ENCODE data around the gene ENTPD2. TPM values are rescaled to one million over a fixed set of nuclear protein-coding genes. Genes with fewer than 3 reads are reported as not detected.

The ENTPD2 gene
- total and polyA plus RNA-seq, 8 donors = 0.91 to 6.5 (median 2.7) TPM

DNA sequence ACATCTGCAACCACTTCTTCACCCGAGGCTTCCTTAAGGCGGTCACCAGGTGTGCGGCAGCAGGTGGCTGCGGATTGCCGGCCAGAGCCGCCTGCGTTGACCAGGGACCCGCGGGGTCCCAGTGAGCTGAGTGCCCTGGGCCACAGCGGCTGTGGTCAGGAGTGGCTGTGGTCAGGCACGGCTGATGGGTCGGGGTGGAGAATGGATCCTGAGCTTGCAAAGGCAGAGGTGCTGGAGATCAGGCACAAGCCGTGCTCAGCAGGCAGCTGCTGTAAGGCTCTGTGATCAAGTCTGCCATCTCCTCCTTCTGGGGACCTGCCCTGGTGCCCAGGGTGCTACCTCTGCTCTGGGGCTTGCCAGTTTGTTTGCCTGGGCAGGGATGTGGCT, 25.5 kb upstream of the ENTPD2 start:
- no peaks in the 10 kb centered on the region for H3K27me3 ChIP-seq
- WGBS, 2 donors = 90% methylated on average over 13 of the region's 13 CpGs

GRCh38 chr9:137078701-137079400, 25.0 kb upstream of the ENTPD2 start:
- DNase-seq = peak in 1 of 6 donors; percentile 84
- FAIRE-seq = no peak
- intact Hi-C loops (cut with DNase I) = no loop called here
- peaks cover 0 to 8% (median 0%) of the 10 kb centered on the region in 3 donors for H3K4me1 ChIP-seq
- 67 to 72% methylated on average over 51 of the region's 51 CpGs for WGBS, 2 donors
- ATAC-seq = no peak
- no peaks in the 10 kb centered on the region for H3K9me3 ChIP-seq
- H3K27ac ChIP-seq = no peak overlapping the region
- no peaks in the 10 kb centered on the region for H3K27me3 ChIP-seq
- peak overlapping the region in 1 of 4 donors; percentile 67 for H3K4me3 ChIP-seq
- no peak for TF ChIP-seq CTCF (IDR thresholded peaks at IDR 0.05)
- H3K36me3 ChIP-seq = no peaks in the 10 kb centered on the region

More for the DNA sequence above, 25.5 kb upstream of the ENTPD2 start:
- no peak overlapping the region for H3K4me3 ChIP-seq
- FAIRE-seq (no peak), DNase-seq (peak in 1 of 6 donors; percentile 26), ATAC-seq (no peak)
- TF ChIP-seq CTCF (IDR thresholded peaks at IDR 0.05) = no peak
- no peak overlapping the region for H3K27ac ChIP-seq
- intact Hi-C loops (cut with DNase I) = no loop called here
- no peaks in the 10 kb centered on the region for H3K36me3 ChIP-seq
- no peaks in the 10 kb centered on the region for H3K9me3 ChIP-seq
- peaks cover 0 to 8% (median 0%) of the 10 kb centered on the region in 3 donors for H3K4me1 ChIP-seq

GRCh38 chr9:137077758-137078693, 24.2 kb upstream of the ENTPD2 start:
- Histone ChIP-seq H3K4me1 (peaks cover 0 to 8% (median 0%) of the 10 kb centered on the region in 3 donors), H3K27ac (no peak overlapping the region), H3K36me3 (no peaks in the 10 kb centered on the region), H3K4me3 (peak overlapping the region; percentile 47 to 67 (median 52)), H3K9me3 (no peaks in the 10 kb centered on the region), H3K27me3 (no peaks in the 10 kb centered on the region)
- FAIRE-seq (no peak), DNase-seq (peak in 3 of 6 donors; percentile 31 to 81 (median 59)), ATAC-seq (peak; percentile 12 to 32 (median 14))
- WGBS, 2 donors = 11 to 17% methylated on average over 59 to 76 of the region's 76 CpGs
- intact Hi-C loops (cut with DNase I) = no loop called here
- TF ChIP-seq CTCF (IDR thresholded peaks at IDR 0.05) = no peak

- TF ChIP-seq CTCF (IDR thresholded peaks at IDR 0.05) = no peak
- intact Hi-C loops (cut with DNase I) = no loop called here
- H3K36me3 ChIP-seq = no peaks in the 10 kb centered on the region
- WGBS, 2 donors = 2 to 5% methylated on average over 32 to 84 of the region's 87 CpGs
- peak within 1 kb of the TSS; percentile 47 to 67 (median 52) for H3K4me3 ChIP-seq
- peak within 1 kb of the TSS in 1 of 4 donors; percentile 38 for H3K27ac ChIP-seq
- peak; percentile 52 to 77 (median 66) for ATAC-seq
- H3K4me1 ChIP-seq = peaks cover 0 to 8% (median 0%) of the 10 kb centered on the region in 3 donors
- no peaks in the 10 kb centered on the region for H3K27me3 ChIP-seq
- no peak for FAIRE-seq
- peak; percentile 62 to 90 (median 78) for DNase-seq
- no peaks in the 10 kb centered on the region for H3K9me3 ChIP-seq
These were observed 23.3 kb upstream of the ENTPD2 start, which contains the start of gene UAP1L1 for GRCh38 chr9:137077010-137077747. Gene UAP1L1, plus strand, starts transcription at chr9:137077517. Its CDS starts 16 bp downstream, at chr9:137077533.
